IMR-90 (cell line): ENCODE data around the gene PRSS2. TPM values are rescaled to one million over a fixed set of nuclear protein-coding genes. Genes with fewer than 3 reads are reported as not detected.

Experiments
- ATAC-seq: fragments of 200-7000 bp; cut with Tn5 transposase; 2 replicates; pipeline ENCODE4 v1.9.1; 2020; ENCODE audit warnings: low read depth, mild to moderate bottlenecking, moderate library complexity
- BruUV-seq: library from RNA; stranded (reverse); fragments of 400-500 nt; replicated peaks from 2 replicates; lab custom pipeline; 2021; lab: Mats Ljungman, UMichigan
- CTCF ChIA-PET: fragments of 300-600 bp; formaldehyde crosslinking; extraction: SDS; loops from one replicate; lab custom pipeline; 2021; ENCODE audit warnings: antibody characterized with exemption; lab: Yijun Ruan, JAX
- POLR2A ChIA-PET: fragments of 300-600 bp; sonication (Branson Sonifier 250); formaldehyde crosslinking; loops from one replicate; lab custom pipeline; 2022; ENCODE audit warnings: antibody characterized with exemption; ENCODE audit not compliant: unreplicated experiment; lab: Charles Lee
- DNase-seq: peaks from one replicate; pipeline ENCODE4 v3.0.0; 2013
- H2AFZ ChIP-seq: replicated peaks from 2 replicates; pipeline ENCODE3; 2013; ENCODE audit warnings: low read length, mild to moderate bottlenecking; ENCODE audit not compliant: poor library complexity
- H2AK5ac ChIP-seq: 2 replicates; pipeline ENCODE4 v1.6.1; 2013; ENCODE audit warnings: low read depth, low read length, inconsistent platforms
- H2AK9ac ChIP-seq: replicated peaks from 2 replicates; pipeline ENCODE3; 2013; ENCODE audit warnings: mild to moderate bottlenecking, low read depth, low read length, moderate library complexity; ENCODE audit not compliant: poor library complexity
- H2BK120ac ChIP-seq: 2 replicates; pipeline ENCODE4 v1.6.1; 2013; ENCODE audit warnings: low read depth, low read length, inconsistent platforms
- H2BK15ac ChIP-seq: 3 replicates; pipeline ENCODE4 v1.6.1; 2013; ENCODE audit warnings: low read depth, low read length, inconsistent platforms
- H2BK20ac ChIP-seq: 2 replicates; pipeline ENCODE4 v1.6.1; 2013; ENCODE audit warnings: low read depth, mild to moderate bottlenecking, inconsistent platforms, low read length, moderate library complexity
- H2BK5ac ChIP-seq: 2 replicates; pipeline ENCODE4 v1.6.1; 2013; ENCODE audit warnings: mild to moderate bottlenecking, low read depth, low read length, inconsistent platforms; ENCODE audit not compliant: poor library complexity, severe bottlenecking
- H3K14ac ChIP-seq: replicated peaks from 2 replicates; pipeline ENCODE4 v1.6.1; 2013; ENCODE audit warnings: low read depth, low read length, inconsistent platforms
- H3K18ac ChIP-seq: 2 replicates; pipeline ENCODE4 v1.6.1; 2013; ENCODE audit warnings: low read depth, low read length, control low read depth
- H3K23ac ChIP-seq: 2 replicates; pipeline ENCODE4 v1.6.1; 2013; ENCODE audit warnings: low read depth, low read length, inconsistent platforms
- H3K27ac ChIP-seq: 2 replicates; pipeline ENCODE4 v1.5.1; 2013; ENCODE audit warnings: mild to moderate bottlenecking, control low read depth, low read length; ENCODE audit not compliant: insufficient read depth
- H3K27me3 ChIP-seq: 2 replicates; pipeline ENCODE4 v1.6.1; 2013; ENCODE audit warnings: low read length; ENCODE audit not compliant: control insufficient read depth, insufficient read depth
- H3K36me3 ChIP-seq: 2 replicates; pipeline ENCODE4 v1.6.1; 2013; ENCODE audit warnings: low read length, mixed read lengths; ENCODE audit not compliant: control insufficient read depth, insufficient read depth
- H3K4ac ChIP-seq: 2 replicates; pipeline ENCODE4 v1.6.1; 2013; ENCODE audit warnings: low read depth, low read length, inconsistent platforms
- H3K4me1 ChIP-seq: 2 replicates; pipeline ENCODE4 v1.6.1; 2013; ENCODE audit warnings: low read length, mixed read lengths; ENCODE audit not compliant: control insufficient read depth, insufficient read depth
- H3K4me2 ChIP-seq: 2 replicates; pipeline ENCODE4 v1.6.1; 2013; ENCODE audit warnings: low read depth, mild to moderate bottlenecking, control low read depth, low read length, moderate library complexity
- H3K4me3 ChIP-seq: 2 replicates; pipeline ENCODE4 v1.5.1; 2013; ENCODE audit warnings: low read depth, mild to moderate bottlenecking, control low read depth, low read length, moderate library complexity; ENCODE audit not compliant: insufficient read depth
- H3K56ac ChIP-seq: 2 replicates; pipeline ENCODE4 v1.6.1; 2013; ENCODE audit warnings: low read length, inconsistent platforms; ENCODE audit not compliant: insufficient read depth; ENCODE audit errors: extremely low read depth
- H3K79me1 ChIP-seq, 2 experiments: 2 replicates each; pipeline ENCODE4 v1.6.1; 2013; ENCODE audit warnings: low read length in 2 of 2, inconsistent platforms in 1 of 2, low read depth in 1 of 2
- H3K9ac ChIP-seq: 2 replicates; pipeline ENCODE4 v1.6.1; 2013; ENCODE audit warnings: low read depth, low read length, control low read depth
- H3K9me1 ChIP-seq: 2 replicates; pipeline ENCODE4 v1.6.1; 2013; ENCODE audit warnings: low read length, inconsistent platforms; ENCODE audit not compliant: insufficient read depth
- H3K9me3 ChIP-seq: 2 replicates; pipeline ENCODE4 v1.6.1; 2013; ENCODE audit warnings: low read length; ENCODE audit not compliant: control insufficient read depth, insufficient read depth
- H4K20me1 ChIP-seq: 2 replicates; pipeline ENCODE4 v1.6.1; 2013; ENCODE audit warnings: low read length, inconsistent platforms; ENCODE audit not compliant: insufficient read depth
- H4K5ac ChIP-seq: 2 replicates; pipeline ENCODE4 v1.6.1; 2013; ENCODE audit warnings: mild to moderate bottlenecking, low read depth, low read length, control low read depth
- H4K8ac ChIP-seq, 2 experiments: 2 replicates each; pipeline ENCODE4 v1.6.1; 2013; ENCODE audit warnings: low read depth in 2 of 2, low read length in 2 of 2, control low read depth in 1 of 2, inconsistent platforms in 1 of 2
- H4K91ac ChIP-seq: 2 replicates; pipeline ENCODE4 v1.6.1; 2013; ENCODE audit warnings: low read depth, low read length, inconsistent platforms; ENCODE audit not compliant: insufficient read depth
- POLR2A ChIP-seq: IDR thresholded peaks from 2 replicates; pipeline ENCODE4 v1.6.1; 2012; ENCODE audit warnings: mild to moderate bottlenecking, low read depth, low read length
- WGBS, 2 experiments: methylation state at CpG; one replicate each; pipeline versions ENCODE4 v1.1.5 to v1.1.7; 2013; ENCODE audit warnings: missing lambda C conversion rate in 2 of 2; ENCODE audit not compliant: insufficient read length in 1 of 2; ENCODE audit errors: extremely low coverage in 2 of 2; 5-methylcytosine and 5-hydroxymethylcytosine counted together
- dilution Hi-C: fragments of 300-500 bp; cut with HindIII; formaldehyde crosslinking; loops from one replicate; pipeline ENCODE4 v1.14.3; 2018; ENCODE audit warnings: low sequenced_read_pairs; ENCODE audit not compliant: unreplicated experiment
- in situ Hi-C: fragments of 300-500 bp; cut with MboI; formaldehyde crosslinking; loops from 3 replicates; pipeline ENCODE4 v1.14.3; 2019; ENCODE audit warnings: low sequenced_read_pairs, inconsistent platforms, mixed read lengths
- intact Hi-C: fragments of 100-400 bp; cut with micrococcal nuclease; formaldehyde crosslinking; loops from 2 replicates; pipeline ENCODE4 v1.10.0; 2022
- polyA plus RNA-seq, 3 experiments: library from polyadenylated mRNA; depleted of rRNA; stranded (reverse); fragments of >200 nt; gene quantifications; 2 replicates each; pipeline ENCODE4 v1.2.3, GENCODE V29; 2012; ENCODE audit warnings: low replicate concordance in 1 of 3
- total RNA-seq: library from RNA; depleted of rRNA; stranded (reverse); fragments of >200 nt; gene quantifications from 2 replicates; pipeline ENCODE4 v1.2.3, GENCODE V29; 2012

PRSS2 gene
- total and polyA plus RNA-seq, 2 of the 4 experiments (the other 2 are of a cell fraction) = not detected

DNA sequence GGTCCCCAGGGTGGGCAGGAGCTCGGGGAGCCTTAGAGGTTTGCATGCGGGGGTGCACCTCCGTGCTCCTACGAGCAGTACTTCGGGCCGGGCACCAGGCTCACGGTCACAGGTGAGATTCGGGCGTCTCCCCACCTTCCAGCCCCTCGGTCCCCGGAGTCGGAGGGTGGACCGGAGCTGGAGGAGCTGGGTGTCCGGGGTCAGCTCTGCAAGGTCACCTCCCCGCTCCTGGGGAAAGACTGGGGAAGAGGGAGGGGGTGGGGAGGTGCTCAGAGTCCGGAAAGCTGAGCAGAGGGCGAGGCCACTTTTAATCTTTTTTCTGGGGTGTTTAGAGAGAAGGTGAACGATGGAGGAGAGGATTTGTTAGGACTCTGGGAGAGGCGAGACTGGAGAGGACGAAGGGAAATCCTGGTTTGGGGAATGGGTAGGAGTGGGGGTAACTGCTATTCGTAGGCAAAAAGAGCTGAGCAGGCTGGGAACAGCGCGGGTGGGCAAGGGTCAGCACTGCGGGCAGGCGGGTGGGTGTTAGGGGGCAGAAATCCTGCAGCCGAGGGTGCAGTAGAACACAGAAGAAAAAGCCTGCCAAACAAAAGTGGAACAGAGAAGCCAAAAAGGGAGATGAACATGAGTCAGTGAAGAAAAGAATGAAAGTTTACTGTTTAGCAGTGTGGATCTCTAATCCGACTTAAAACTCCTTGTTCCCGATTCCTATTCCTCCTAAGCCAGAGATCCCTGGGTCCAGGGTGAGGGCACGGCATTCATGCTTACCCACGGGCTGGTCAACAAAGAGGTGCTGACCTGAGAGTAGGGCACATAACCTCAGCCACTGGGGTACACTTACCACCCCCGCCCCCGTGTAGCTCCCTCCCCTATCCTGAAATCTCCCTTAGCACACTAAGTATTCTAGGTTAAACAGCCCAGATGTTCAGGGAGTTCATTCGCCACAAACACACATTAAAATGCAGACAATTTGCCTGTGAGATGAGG is 26.9 kb downstream of the PRSS2 start:
- WGBS, 2 experiments = 5% methylated on average over 8 of the region's 33 CpGs; no CpG with 5 or more reads in 1 of the 2 experiments
- Histone ChIP-seq H3K27ac (no peak overlapping the region), H4K20me1 (no peaks in the 10 kb centered on the region), H3K9me3 (no peaks in the 10 kb centered on the region), H2BK20ac (no peak overlapping the region), H3K9ac (no peak overlapping the region), H3K4me1 (no peaks in the 10 kb centered on the region), H4K8ac (no peak overlapping the region), H3K9me1 (no peaks in the 10 kb centered on the region), H3K14ac (no peak overlapping the region), H3K36me3 (no peaks in the 10 kb centered on the region), H3K23ac (no peak overlapping the region), H3K4ac (no peak overlapping the region), H2BK5ac (no peak overlapping the region), H4K91ac (no peak overlapping the region), H2BK120ac (no peak overlapping the region), H3K27me3 (peaks cover 62% of the 10 kb centered on the region), H2BK15ac (no peak overlapping the region), H3K4me2 (peak overlapping the region; percentile 1; the same call in 1 of the 2 replicates), H3K56ac (no peak overlapping the region), H2AK9ac (no peak overlapping the region), H2AK5ac (no peak overlapping the region), H2AFZ (peak overlapping the region; percentile 52), H4K5ac (no peak overlapping the region), H3K18ac (no peak overlapping the region), H3K79me1 (no peaks in the 10 kb centered on the region), H3K4me3 (no peak overlapping the region; the same call in 1 of the 2 replicates)
- ChIA-PET CTCF (no interaction called here), POLR2A (no interaction called here)
- BruUV-seq = no TSS peak
- intact Hi-C loops (no loop called here), dilution Hi-C loops (loop anchor here (25.0 kb wide), 1 partner anchor 285 kb away; no protein-coding TSS in a partner anchor), in situ Hi-C loops (no loop called here)
- TF ChIP-seq POLR2A = no peak
- DNase-seq (no peak), ATAC-seq (no peak)
